KMS-11 (cell line): ENCODE data around the gene DAPL1.

Experiments
- H2AFZ ChIP-seq: fragments of 200-600 bp; sonication (generic); 2 replicates; pipeline ENCODE4 v1.6.1; 2016; ENCODE audit warnings: antibody characterized with exemption, mixed run types, low read depth
- H3K27ac ChIP-seq: fragments of 200-600 bp; sonication (generic); 2 replicates; pipeline ENCODE4 v1.6.1; 2016; ENCODE audit warnings: mild to moderate bottlenecking, mixed run types
- H3K27me3 ChIP-seq: fragments of 200-600 bp; sonication (generic); 2 replicates; pipeline ENCODE4 v1.6.1; 2017; ENCODE audit warnings: mild to moderate bottlenecking, low read depth, mixed run types, moderate library complexity; ENCODE audit not compliant: insufficient read depth
- H3K36me3 ChIP-seq: fragments of 200-600 bp; sonication (generic); 2 replicates; pipeline ENCODE4 v1.6.1; 2017; ENCODE audit warnings: mild to moderate bottlenecking, mixed run types; ENCODE audit not compliant: insufficient read depth
- H3K4me1 ChIP-seq: fragments of 200-600 bp; sonication (generic); 2 replicates; pipeline ENCODE4 v1.6.1; 2016; ENCODE audit warnings: mild to moderate bottlenecking, low read depth, mixed run types; ENCODE audit not compliant: poor library complexity, severe bottlenecking
- H3K4me2 ChIP-seq: fragments of 200-600 bp; sonication (generic); 2 replicates; pipeline ENCODE4 v1.7.0; 2016; ENCODE audit warnings: mild to moderate bottlenecking, mixed run types
- H3K4me3 ChIP-seq: fragments of 200-600 bp; sonication (generic); IDR thresholded peaks from 2 replicates; pipeline ENCODE4 v1.6.1; 2017; ENCODE audit warnings: low read depth, low read length, mixed read lengths; ENCODE audit not compliant: insufficient read depth
- H3K79me2 ChIP-seq: fragments of 200-600 bp; sonication (generic); 2 replicates; pipeline ENCODE4 v1.6.1; 2016; ENCODE audit warnings: low read depth, mixed run types; ENCODE audit not compliant: insufficient read depth
- H3K9ac ChIP-seq: fragments of 200-600 bp; sonication (generic); 2 replicates; pipeline ENCODE4 v1.6.1; 2016; ENCODE audit warnings: mild to moderate bottlenecking, mixed run types
- H4K20me1 ChIP-seq: fragments of 200-600 bp; sonication (generic); 2 replicates; pipeline ENCODE4 v1.6.1; 2016; ENCODE audit warnings: mild to moderate bottlenecking, mixed run types; ENCODE audit not compliant: insufficient read depth
- TF ChIP-seq, protein P1 (sequence below): fragments of 200-600 bp; sonication (generic); conservative IDR thresholded peaks from 2 replicates; pipeline ENCODE4 v1.6.1; 2017; ENCODE audit warnings: low read depth, mild to moderate bottlenecking, antibody characterized with exemption, low read length, moderate library complexity, mixed read lengths

Gene DAPL1

DNA sequence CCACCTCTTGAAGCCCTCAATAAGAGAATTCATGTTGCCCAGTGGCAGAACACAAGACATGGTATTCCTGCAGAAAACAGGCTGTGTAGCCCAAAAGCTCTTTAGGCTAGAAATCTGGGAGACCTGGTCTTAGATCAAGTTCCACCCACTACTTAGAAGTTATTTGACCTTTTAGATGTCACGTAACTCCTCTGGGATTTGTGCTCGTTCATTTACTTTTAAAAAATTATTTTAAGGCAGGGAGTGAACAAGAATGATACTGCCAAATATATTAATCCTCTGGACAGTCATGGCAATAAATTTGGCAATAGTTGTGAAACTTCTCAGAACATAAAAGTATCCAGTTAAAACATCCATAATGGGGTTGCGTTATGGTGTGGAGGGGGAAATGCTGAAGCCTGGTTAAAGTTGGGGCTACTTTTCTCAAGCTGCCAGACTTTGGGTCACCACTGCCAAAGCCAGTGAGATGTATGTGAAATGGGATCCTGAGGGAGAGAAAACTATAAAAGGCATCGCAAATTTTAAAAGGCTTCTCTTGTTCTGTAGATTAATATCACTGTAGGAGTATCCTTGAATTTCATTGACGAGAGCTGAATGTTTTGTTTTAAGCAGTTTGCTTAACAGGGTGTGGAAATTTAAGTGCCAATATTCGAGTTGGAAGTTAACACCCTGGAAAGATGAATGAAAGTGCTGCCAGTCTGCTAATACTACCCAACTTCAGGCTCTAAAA, 15.8 kb downstream of the DAPL1 start:
- Histone ChIP-seq H3K4me3 (no peak overlapping the region), H3K4me2 (no peak overlapping the region), H3K79me2 (no peaks in the 10 kb centered on the region), H3K27me3 (no peaks in the 10 kb centered on the region), H3K4me1 (no peaks in the 10 kb centered on the region), H2AFZ (no peak overlapping the region), H3K9ac (no peak overlapping the region), H3K27ac (no peak overlapping the region), H4K20me1 (no peaks in the 10 kb centered on the region), H3K36me3 (no peaks in the 10 kb centered on the region)
- TF ChIP-seq, protein P1, sequence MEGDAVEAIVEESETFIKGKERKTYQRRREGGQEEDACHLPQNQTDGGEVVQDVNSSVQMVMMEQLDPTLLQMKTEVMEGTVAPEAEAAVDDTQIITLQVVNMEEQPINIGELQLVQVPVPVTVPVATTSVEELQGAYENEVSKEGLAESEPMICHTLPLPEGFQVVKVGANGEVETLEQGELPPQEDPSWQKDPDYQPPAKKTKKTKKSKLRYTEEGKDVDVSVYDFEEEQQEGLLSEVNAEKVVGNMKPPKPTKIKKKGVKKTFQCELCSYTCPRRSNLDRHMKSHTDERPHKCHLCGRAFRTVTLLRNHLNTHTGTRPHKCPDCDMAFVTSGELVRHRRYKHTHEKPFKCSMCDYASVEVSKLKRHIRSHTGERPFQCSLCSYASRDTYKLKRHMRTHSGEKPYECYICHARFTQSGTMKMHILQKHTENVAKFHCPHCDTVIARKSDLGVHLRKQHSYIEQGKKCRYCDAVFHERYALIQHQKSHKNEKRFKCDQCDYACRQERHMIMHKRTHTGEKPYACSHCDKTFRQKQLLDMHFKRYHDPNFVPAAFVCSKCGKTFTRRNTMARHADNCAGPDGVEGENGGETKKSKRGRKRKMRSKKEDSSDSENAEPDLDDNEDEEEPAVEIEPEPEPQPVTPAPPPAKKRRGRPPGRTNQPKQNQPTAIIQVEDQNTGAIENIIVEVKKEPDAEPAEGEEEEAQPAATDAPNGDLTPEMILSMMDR = no peak

DNA sequence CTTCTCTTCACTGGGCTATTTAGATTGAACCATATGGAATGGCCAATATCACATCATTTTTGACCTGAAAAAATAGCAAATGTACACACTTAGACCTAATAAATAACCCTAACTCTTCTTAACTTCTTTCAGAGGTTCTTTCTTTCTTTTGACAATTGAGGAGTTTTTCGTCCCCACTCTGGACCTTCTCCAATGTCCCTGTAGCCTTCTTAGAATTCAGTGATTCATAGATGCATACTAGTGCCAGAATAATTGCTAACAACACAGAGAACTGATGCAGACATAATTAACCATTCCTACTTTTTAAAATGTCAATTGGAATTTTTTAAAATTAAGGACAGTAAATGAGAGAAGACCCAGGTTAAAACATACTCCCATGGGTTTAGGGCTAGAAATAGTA, 20.0 kb downstream of the DAPL1 start:
- no peak overlapping the region for H3K4me2 ChIP-seq
- TF ChIP-seq, protein P1 = no peak

DNA sequence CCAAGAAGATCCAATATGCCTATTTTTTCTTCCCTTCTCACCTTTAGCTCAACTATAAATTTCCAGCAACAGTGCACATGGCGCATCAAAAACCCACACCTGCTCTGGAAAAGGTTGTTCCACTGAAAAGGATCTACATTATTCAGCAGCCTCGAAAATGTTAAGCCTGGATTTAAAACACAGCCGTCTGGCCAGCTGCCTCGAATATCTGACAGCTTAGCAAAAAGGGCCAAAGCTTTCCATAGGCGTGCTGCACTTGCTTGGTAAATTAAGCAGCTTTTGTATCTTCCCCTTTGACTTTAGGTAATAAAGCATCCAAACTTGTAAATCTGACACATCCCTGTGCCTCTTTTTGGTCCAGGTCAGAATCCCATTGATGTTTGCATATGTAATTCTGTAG, 20.5 kb downstream of the DAPL1 start:
- no peak overlapping the region for H3K9ac ChIP-seq
- H3K27ac ChIP-seq = no peak overlapping the region
- no peaks in the 10 kb centered on the region for H3K27me3 ChIP-seq
- H3K79me2 ChIP-seq = no peaks in the 10 kb centered on the region
- no peaks in the 10 kb centered on the region for H3K36me3 ChIP-seq
- H3K4me2 ChIP-seq = no peak overlapping the region
- H2AFZ ChIP-seq = no peak overlapping the region
- TF ChIP-seq, protein P1 = no peak
- H3K4me3 ChIP-seq = no peak overlapping the region
- H4K20me1 ChIP-seq = no peaks in the 10 kb centered on the region
- H3K4me1 ChIP-seq = no peaks in the 10 kb centered on the region

More for the DNA sequence above, 20.0 kb downstream of the DAPL1 start:
- Histone ChIP-seq H3K27ac (no peak overlapping the region), H3K4me1 (no peaks in the 10 kb centered on the region), H3K9ac (no peak overlapping the region), H3K36me3 (no peaks in the 10 kb centered on the region), H3K79me2 (no peaks in the 10 kb centered on the region), H3K4me3 (no peak overlapping the region), H2AFZ (no peak overlapping the region), H4K20me1 (no peaks in the 10 kb centered on the region), H3K27me3 (no peaks in the 10 kb centered on the region)

DNA sequence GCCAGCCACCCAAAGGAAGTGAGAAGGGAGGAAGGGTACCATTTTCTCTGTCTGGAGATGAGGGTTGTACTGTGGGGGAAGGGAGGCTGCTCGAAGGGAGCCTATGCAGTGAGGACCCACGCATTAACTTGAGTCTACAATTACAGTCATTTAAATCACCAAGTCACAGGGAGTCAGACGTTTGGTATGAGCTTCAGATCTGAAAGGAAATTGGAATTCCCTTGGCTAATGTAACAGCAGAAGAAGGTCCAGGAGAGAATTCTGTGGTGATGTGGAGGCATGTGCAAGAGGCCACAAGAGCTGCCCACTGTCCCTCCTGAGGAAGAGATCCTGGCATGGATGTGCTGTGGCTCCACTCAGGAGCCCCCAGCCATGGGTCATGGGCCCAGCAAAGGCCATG, 22.5 kb downstream of the DAPL1 start:
- TF ChIP-seq, protein P1 = no peak
- H3K27ac ChIP-seq = no peak overlapping the region
- H3K27me3 ChIP-seq = no peaks in the 10 kb centered on the region
- H4K20me1 ChIP-seq = no peaks in the 10 kb centered on the region
- no peak overlapping the region for H3K9ac ChIP-seq
- no peaks in the 10 kb centered on the region for H3K79me2 ChIP-seq
- no peaks in the 10 kb centered on the region for H3K36me3 ChIP-seq
- no peak overlapping the region for H3K4me3 ChIP-seq
- H3K4me2 ChIP-seq = no peak overlapping the region
- H3K4me1 ChIP-seq = no peaks in the 10 kb centered on the region
- H2AFZ ChIP-seq = no peak overlapping the region
